Measurements from ENCODE around the gene ZDHHC5.

ZDHHC5 gene, protein sequence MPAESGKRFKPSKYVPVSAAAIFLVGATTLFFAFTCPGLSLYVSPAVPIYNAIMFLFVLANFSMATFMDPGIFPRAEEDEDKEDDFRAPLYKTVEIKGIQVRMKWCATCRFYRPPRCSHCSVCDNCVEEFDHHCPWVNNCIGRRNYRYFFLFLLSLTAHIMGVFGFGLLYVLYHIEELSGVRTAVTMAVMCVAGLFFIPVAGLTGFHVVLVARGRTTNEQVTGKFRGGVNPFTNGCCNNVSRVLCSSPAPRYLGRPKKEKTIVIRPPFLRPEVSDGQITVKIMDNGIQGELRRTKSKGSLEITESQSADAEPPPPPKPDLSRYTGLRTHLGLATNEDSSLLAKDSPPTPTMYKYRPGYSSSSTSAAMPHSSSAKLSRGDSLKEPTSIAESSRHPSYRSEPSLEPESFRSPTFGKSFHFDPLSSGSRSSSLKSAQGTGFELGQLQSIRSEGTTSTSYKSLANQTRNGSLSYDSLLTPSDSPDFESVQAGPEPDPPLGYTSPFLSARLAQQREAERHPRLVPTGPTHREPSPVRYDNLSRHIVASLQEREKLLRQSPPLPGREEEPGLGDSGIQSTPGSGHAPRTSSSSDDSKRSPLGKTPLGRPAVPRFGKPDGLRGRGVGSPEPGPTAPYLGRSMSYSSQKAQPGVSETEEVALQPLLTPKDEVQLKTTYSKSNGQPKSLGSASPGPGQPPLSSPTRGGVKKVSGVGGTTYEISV

DNA sequence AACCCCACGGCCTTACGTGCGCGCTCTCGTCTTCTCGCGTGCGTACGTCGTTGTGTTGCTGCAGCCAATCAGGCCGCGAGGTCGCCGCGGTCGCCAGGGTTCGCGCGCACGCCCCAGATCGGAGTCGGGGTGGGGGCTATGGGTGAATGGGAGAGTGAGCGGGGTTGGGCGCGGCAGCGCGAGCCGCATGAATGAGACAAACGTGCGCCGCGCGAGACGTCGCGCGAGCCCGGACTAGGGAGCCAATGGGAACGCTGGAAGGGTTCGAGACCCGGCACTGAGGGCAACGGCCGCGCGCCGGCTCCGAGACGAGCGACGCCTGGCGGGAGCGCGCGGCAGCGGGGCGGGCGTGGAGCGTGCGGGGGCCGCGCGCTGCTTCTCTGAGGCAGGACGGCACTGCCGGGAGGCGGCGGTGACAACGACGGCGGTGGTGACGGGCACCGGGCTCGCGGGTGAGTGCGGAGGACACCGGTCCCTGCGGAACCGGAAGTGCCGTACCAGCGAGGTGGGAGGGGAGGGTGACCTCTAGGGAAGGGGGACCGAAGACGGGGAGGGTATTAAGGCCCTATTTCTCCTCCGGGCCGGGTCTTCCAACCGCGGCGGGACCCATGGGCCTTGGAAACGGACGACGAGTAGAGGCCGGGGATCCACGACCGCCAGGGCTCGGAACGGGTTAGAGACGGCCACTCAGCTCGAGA lies at the start of gene ZDHHC5:
Gene ZDHHC5, plus strand, starts transcription at position 379 of the 698 bp plus-strand sequence. CDS start 4,977 bp downstream, outside the sequence.
- peak; percentile 97 to 99 for DNase-seq (ENCODE audit: low read depth in 1 of 2, low spot score in 1 of 2)

DNA sequence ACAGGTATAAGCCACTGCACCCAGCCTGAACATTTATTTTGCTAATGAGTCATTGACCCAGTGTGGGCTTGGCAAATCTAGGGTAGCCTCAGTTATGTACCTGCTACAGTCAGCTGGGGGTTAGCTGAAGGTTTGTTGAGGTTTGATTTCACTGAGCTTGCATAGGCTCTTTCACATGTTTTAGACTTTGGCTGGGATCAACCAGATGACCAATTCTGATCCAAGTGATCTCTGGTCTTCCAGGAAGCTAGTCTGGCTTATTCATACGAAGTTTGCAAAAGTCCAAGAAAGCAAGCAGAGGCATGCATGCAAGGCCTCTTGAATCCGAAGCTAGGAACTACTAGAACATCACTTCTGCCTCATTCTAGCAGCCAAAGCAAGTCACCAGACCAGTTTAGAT lies 49.5 kb upstream of the ZDHHC5 start:
- DNase-seq (ENCODE audit: low read depth in 1 of 2, low spot score in 1 of 2), result no peak

DNA sequence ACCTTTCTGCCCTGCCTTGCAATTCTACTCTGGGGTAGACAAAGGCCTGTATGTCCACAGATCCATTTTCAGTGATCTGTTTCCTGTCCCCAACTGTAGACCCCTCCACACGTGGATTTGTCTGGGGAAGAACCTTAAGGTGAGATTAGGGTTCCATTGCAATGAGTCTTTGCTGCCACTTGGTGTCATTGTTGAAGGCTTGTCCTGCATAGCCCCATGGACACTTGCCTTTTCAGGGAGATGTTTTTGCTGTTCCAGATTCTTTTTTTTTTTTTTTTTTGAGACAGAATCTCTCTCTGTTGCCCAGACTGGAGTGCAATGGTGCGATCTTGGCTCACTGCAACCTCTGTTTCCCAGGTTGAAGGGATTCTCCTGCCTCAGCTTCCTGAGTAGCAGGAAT lies 48.6 kb upstream of the ZDHHC5 start:
- DNase-seq (ENCODE audit: low read depth in 1 of 2, low spot score in 1 of 2), result no peak

DNA sequence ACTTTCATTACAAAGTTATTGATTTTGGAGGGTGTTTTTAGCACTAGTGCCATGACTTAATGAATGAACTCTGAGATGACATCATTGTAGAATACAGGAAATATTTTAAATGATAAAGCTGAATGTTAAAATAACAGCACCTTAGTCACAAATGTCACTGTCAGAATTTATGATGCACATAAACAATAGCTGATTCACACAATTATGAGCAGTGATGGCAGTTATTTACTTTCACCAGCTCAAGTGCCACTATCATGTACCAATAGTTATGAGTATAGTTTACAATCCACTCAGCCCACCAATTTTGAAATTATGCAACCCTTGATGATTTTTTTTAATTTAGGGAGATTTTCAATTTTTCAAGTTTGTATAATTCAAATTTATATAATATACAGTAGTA lies 47.4 kb upstream of the ZDHHC5 start:
- DNase-seq (ENCODE audit: low read depth in 1 of 2, low spot score in 1 of 2), result no peak

DNA sequence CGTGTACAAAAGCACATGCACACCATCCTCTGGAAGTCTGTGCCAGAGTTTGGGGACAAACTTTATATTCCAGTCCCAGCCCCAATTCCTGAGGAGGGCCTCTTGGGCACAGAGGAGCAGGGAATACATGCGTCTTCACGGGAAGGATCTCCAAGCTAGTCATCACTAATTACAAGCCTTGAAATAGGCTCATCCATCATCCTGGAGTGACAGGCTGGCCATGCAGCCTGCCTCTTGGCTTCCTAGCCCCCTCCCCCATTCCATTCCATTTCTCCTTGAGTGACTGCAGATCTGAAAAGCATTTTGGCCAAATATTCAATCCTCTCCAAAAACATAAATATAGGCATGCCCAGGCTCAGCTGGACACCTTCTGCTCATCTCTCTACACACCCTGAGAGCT lies 45.7 kb upstream of the ZDHHC5 start:
- no peak for DNase-seq (ENCODE audit: low read depth in 1 of 2, low spot score in 1 of 2)

DNA sequence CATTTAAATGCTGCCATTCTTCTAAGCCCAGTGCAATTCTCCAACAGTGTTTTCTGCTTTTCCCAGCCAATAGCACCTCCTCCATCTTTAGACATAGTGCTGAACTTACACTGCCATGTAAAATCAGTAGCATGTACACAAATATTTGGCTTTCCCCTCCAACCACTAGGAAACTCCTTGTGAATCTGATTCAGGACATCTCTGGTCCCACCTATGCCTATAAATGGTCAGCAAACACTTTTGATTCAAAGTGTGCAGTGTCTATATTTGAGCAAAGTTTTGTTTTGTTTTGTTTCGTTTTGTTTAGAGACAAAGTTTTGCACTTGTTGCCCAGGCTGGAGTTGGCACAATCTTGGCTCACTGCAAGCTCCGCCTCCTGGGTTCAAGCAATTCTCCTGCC lies 43.0 kb upstream of the ZDHHC5 start:
- no peak for DNase-seq (ENCODE audit: low read depth in 1 of 2, low spot score in 1 of 2)

DNA sequence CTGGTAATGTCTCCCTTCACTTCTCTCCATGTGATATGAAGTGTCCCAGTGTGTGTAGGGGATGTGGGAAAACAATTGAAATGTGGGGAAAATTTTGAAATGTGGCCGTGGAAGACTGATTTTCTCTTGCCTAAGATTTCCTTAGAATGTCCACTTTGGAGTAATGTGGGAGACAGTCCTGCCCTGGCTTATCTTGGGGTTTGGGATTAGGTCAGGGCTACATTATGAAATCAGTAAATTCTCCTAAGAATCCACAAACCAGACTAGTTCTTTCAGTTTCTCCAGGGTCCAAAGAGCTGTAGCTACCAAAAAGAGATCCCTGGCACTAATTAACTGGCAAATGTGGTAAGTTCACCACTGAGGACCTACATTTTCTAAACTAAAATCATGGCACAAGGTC lies 41.0 kb upstream of the ZDHHC5 start:
- no peak for DNase-seq (ENCODE audit: low read depth in 1 of 2, low spot score in 1 of 2)

DNA sequence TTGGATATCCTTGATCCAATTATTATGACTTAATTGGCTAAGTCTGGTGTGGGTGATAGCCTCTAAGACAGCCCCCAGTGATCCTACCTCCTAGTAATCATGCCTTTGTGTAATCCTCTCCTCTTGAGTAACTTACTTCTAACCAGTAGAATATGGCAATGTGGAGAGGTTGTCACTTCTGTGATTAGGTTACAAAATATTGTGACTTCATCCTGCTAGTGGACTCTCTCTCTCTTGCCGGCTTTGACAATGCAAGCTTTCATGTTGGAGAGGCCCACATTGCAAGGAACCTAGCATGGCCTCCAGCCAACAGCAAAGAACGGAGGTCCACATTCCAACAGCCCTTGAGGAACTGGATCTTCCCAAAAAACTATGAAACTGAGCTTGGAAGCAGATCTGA lies 37.7 kb upstream of the ZDHHC5 start:
- no peak for DNase-seq (ENCODE audit: low read depth in 1 of 2, low spot score in 1 of 2)

DNA sequence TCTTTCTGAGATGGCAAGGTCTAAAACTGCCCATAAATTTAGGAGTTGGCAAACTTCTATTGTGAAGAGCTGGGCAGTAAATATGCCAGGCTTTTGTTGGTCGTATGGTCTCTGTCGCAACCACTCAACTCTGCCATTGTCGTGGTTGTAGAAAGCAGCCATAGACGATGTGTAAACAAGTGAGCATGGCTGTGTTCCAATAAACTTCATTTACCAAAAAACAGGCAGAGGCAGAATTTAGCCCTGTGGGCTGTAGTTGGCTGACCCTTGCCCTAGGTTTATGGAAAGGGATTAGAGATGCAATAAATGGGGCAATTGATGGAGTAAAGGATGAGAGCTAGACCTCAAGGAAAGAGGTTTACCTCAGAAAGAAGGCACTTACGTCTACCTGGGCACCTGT lies 35.8 kb upstream of the ZDHHC5 start:
- DNase-seq (ENCODE audit: low read depth in 1 of 2, low spot score in 1 of 2), result no peak

DNA sequence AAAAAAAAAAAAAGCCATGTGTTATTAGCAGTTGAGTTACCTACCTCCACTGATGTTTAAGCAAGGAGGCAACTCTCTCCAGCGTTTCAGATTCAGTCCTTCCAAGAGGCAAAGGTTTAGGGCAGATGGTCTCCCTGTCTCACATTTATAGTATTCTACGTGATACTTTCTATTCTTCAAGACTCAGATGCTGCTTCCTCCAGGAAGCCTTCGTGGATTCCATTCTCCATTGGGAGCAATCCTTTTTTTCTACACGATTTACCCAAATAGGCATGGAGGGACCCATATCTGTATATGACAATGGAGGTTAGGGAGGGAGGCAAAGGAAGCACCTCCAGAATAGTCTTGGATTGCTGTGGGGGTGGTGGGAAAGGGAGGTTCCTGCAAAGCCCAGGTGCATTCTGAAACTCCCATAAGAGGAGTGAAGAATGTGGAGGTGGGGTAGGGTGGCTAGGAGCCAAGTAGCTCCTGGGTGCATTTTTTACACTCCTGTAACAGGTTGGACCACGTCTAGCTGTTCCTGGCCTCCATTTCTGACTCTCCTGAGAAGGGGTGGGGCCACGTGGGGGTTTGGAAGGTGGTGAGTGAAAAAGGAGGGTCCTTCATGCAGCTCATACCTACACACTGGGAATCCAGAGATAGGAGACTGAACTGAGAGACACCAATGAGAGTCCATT lies 34.4 kb upstream of the ZDHHC5 start:
- no peak for DNase-seq (ENCODE audit: low read depth in 1 of 2, low spot score in 1 of 2)

DNA sequence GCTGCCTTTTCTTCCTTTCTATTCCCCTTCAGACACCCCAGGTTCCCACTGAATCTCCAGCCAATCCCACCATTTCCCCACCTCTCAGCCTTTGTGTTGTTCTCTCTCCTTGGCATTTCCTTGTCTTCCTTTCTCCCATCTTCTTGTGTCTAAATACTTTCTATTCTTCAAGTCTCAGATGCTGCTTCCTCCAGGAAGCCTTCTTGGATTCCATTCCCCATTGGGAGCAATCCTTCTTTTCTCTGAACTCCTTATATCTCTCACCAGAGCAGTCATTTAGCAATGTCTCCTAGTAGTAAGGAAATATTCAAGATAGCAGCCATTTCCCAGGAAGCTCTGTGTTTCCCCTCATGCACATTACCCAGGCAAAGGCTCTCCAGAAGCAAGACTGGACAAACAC lies 33.6 kb upstream of the ZDHHC5 start:
- DNase-seq (ENCODE audit: low read depth in 1 of 2, low spot score in 1 of 2), result no peak

DNA sequence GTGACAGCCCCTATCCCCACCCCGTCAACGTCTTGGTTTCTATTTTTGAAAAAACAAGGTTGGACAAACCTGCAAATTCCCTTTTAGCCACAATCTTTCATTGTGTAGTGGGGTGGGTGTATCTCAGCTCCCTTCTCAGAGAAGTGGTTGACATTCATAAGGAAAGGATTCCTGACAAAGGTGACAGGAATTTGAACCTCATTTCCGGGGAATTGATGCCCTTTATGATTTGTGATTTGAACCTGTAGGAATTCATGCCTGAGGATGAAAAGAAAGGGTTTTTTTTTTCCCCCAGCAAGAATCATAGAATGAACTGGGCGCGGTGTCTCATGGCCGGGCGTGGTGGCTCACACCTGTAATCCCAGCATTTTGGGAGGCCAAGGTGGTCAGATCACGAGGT lies 32.7 kb upstream of the ZDHHC5 start:
- no peak for DNase-seq (ENCODE audit: low read depth in 1 of 2, low spot score in 1 of 2)

DNA sequence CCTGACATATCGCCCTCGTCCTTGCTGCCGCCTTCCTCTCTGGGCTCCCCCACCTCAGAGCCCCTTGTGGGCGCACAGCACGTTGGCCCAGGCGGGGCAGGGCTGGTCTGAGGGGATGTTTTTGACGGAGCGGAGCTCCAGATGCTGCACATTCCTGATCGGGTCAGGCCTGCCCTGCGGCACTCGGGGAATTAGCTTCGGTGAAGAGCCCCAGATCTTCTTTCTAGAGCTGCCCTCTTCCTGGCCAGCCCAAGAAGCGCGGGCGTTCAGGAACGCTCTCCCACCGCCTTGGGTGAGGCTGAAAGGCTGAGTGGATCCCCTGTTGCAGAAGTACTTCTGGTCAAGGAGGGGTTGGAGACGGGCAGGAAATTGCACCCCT lies 30.3 kb upstream of the ZDHHC5 start:
- no peak for DNase-seq (ENCODE audit: low read depth in 1 of 2, low spot score in 1 of 2)

DNA sequence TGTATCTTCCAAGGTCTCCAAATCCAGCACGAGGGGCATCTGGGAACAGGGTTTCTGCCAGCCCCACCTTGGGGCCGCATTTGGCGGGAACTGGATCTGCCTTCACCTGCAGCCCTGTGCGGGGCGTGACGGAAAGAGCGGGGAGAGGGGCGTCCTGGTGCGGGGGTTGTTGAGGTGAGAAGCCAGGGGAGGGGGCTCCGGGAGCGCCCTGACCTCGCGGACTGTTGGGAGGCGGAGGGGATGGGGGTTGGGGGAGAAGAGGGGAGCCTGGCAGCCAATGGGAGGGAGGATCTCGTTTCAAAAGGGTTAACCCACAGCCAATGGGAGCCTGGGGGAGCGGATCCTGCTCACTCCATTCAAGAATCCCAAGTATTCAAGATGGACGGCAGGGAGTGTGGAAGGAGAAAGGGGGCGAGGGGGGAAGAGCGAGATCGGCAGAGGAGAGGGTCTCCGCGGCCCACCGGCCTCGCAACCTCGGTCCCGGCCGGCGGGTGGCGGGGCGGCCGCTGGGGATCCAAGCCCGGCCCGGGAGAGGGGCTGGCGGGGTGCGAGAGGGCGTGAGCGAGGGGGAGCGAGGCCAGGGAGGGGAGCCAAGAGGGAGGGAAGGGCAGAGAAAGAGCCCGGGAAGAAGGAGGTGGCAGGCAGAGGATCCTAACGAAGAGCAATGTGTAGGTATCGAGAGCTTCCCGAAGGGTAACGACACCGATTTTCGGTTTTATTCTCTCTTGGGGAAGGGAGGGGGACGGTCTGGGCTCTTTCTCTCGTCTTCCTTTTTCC lies 29.7 kb upstream of the ZDHHC5 start:
- DNase-seq (ENCODE audit: low read depth in 1 of 2, low spot score in 1 of 2), result no peak

DNA sequence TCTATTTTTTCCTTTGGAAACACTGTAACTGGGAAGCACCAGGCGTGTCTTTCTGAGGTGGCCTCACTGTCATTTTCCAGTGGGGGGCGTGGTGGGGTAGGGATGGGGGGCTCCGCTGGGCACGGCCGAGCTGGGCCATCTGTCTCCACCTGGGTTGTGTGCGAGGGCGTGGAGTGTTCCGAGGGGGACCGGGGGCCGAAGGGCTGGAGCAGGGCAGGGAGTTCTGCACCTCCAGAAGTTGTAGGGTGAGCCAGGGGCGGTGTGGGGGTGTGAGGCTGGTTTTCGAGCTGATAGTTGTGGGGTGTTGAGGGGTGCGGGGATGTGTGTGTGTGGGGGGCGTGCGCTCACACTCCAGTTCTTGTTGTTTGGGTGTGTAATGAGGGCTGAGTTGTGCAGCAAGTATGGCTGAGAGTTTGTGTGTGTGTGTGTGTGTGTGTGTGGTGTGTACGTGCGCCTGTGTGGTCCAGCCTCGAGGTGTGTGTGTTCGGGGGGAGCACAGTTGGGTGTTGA lies 29.0 kb upstream of the ZDHHC5 start:
- DNase-seq (ENCODE audit: low read depth in 1 of 2, low spot score in 1 of 2), result no peak

DNA sequence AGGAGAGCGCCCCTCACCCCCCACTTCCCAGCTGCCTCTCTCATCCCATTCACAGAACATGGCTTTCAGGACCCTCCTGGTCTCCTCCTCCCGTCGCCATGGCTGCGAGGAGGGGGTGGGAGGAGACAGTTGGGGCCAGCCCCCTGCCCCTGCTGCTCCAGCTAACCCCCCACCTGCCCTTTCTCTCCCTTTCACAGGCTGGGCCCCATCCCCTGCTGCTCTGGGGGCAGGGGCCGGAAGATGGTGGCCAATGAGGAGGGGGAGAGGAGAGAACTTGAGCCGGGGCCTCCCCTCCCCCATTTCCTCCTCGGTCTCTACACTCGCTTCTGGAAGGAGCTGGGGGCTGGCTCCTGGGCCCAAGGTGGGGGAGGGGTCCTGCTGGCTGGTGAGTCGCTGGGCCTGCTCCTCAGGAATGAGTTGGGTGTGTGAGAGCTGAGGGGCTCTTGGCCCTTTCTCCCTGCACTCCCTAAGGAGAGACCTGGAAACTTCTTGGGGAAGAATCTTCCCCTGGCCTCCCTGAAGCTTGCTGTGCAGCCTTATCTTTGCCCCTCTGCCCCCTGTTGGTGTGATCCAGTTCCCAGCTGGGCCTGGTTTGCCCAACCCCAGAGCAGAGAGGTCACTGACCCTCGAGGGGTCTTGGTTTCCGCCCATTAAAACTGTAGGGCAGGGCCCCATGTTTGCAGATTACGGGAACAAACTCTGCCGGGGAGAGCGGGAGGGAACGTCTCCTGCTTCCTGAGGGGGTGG lies 28.4 kb upstream of the ZDHHC5 start:
- no peak for DNase-seq (ENCODE audit: low read depth in 1 of 2, low spot score in 1 of 2)

DNA sequence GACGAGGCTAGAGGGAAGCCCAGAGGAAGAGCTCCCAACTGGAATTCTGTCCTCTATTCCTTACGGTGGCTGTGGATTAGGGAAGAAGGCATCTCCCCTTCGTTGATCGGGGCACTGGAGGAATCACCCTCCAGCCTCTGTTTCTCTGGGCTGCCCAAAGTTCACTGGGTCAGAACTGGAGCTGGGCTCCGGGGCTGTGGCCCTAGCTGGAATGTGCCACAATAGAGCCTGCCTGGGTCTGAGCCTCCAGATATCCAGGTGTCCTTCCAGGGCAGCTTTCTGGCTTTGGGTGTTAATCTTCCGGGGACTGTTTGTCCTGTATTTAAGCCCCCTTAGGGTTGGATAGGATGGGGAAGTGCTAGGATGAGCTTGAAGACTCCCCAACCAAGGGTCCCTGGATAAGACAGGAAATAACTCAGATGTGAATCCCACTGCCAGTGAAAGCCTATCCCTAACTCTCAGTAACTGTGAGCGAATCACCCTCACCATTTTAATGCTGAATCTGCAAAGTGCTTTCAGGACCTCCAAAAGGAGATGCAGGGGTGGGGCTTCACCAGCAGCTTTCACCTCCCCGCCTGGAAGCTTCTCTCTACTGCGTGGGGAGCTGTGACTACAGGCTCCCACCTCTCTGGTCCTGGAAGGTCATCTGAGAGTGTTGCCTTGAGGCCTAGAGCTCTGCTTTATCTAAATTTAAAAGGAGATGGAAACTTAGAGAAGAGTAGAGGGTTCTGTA lies 27.7 kb upstream of the ZDHHC5 start:
- DNase-seq (ENCODE audit: low read depth in 1 of 2, low spot score in 1 of 2), result no peak

DNA sequence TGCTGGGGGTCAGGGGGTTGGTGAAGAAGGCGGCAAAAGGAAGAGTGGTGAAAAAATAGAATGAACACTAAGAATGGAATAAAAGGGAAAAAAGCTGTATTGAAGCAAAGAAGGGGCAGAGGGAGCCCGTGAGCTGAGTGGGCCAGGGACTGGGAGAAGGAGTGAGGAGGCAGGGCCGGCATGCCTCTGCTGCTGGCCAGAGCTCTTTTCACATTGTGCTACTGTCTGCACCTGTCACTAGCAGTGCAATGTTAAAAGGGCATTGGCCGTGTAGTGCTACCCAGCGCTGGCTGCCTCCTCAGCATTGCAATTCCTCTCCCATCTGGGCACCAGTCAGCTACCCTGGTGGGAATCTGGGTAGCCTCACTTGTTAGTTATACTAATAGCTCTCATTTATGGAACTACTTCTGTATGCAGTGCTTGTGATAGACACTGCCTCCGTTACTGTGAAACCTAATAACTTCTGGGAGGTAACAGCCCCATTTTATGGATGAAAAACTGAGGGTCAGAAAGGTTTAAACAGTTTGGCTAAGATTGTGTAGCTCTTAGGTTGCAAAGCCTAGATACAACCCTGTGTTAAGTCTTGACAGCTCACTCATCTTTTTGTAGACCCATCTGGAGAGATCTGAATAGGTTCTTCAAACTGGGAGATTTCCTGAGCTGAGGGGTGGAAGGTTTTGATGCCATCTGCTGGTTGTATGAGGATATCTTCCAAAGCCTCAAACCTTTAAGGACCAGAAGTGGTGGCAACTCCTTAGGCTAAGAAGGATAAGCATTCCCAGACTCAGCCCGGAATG lies 26.7 kb upstream of the ZDHHC5 start:
- DNase-seq (ENCODE audit: low read depth in 1 of 2, low spot score in 1 of 2), result no peak

Measured in stimulated activated CD4-positive, alpha-beta T cell treated with anti-CD3 and anti-CD28 coated beads, Interleukin-15, amount 100 ng/mL, for 1 hour (primary cell).